Fibroblast of the conjunctiva (primary cell): Measurements from ENCODE around the gene OAS2.

Source experiments
- DNase-seq: peaks from one replicate; pipeline ENCODE4 v3.0.0-alpha.2; 2010; ENCODE audit warnings: low read depth

The OAS2 gene

DNA sequence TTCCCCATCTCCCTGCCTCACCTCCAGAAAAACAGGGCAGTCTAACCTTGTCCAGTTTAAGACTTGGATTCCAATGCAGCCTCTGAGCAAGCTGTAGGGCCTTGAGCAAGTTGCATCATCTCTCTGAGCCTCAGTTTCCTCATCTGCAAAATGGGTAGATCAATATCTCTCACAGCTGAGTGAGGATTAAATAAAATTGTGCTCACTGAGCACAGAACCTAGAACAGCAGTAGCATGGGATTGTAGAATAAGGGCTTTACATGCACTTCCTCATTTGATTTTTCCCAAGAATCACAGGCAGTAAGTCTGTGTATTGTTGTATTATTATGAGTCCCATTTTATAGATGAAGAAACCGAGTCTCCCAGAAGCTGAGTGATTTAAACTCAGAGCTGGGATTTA, 80.2 kb downstream of the OAS2 start:
- DNase-seq = no peak

DNA sequence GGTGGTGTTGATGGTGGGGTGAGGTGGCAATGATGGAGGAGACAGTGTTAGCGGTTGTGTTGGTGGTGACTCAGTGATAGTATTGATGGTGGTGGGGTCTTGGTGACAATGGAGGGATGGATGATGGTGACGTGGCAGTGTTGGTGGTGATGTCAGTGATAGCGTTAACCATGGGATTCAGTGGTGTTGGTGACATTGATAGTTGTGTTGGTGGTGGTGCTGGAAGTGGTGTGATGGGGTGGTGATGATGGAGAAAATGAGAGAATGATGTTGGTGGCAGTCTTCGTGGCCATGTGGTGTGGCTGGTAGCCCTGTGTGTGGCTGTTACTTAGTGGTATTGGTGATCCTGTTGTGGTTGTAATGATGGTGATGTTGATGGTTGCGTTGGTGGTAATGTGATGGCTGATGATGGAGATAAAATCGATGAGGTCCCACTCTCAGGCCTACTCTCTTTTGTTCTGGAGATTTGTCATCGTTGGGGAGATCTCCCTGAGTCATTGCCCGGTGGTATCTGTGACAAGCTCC, 80.8 kb downstream of the OAS2 start:
- DNase-seq = no peak

DNA sequence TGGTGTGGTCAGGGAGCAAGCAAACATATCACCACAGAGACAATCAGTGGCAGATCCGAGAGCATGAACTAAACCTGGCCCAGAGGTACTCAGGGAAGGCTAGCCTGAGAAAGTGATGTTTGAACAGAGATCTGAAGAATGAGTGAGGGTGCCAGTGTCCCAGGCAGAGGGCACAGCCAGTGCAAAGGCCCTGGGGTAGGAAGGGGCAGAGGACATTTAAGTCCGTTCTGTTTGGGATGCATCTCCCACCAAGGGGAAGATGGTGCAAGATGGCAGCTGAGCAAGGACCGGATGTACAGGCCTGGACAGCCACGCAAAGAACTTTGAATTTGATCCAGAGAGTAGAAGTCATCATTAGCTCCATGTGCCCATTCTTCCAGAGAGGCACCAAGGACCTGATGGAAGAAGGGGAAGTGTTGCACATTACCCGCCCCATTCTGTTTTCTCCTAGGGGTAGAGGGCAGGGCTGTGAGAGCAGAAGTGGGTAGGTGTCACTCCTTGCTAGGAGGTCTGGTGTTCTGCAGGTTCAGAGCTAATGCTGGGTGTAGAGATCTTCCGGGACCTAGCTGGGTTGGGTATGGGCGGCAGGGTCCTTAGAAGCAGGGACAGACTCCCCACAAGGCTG, 82.1 kb downstream of the OAS2 start:
- DNase-seq = no peak

DNA sequence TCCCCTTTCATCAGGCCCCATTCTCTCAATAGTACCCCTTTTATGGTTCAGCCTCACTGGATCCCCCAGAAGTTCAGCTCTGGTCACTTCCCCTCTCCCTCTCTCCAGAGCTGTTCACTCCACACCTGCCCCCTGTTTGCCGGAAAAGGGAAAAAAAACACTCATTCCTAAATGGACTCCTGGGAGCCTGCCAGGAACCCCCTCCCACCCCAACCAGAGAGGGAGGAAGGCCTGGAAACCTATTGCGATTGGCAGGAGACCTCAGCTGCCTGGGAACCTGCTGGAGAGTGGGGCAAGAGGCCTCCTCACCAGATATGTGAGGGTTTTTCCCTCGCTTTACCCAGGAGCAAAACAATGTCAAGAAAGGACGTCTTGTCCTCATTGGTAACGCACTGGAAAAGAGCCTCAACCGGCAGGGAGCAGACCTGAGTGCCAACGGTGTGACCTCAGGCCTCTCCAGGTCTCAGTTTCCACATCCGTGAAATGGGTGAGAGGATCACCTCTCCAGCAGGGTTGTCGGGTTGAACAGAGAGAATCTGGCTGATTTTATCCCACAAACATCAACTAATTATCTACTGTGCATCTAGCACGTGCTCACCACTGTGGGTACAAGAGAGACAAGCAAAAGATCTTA, 82.9 kb downstream of the OAS2 start:
- no peak for DNase-seq
